HG02981 (cell line): ENCODE data around the gene LMF2.
"Not testable (repeated sequence)": the region's sequence is repeated elsewhere in the genome, so short reads cannot be mapped to it uniquely, and the experiment has no call there.

Experiments used
- ATAC-seq: cut with Tn5 transposase; IDR thresholded peaks from one replicate; pipeline ENCODE4 v1.9.1; 2021; ENCODE audit warnings: mild to moderate bottlenecking, moderate library complexity; ENCODE audit not compliant: unreplicated experiment

Gene LMF2, protein sequence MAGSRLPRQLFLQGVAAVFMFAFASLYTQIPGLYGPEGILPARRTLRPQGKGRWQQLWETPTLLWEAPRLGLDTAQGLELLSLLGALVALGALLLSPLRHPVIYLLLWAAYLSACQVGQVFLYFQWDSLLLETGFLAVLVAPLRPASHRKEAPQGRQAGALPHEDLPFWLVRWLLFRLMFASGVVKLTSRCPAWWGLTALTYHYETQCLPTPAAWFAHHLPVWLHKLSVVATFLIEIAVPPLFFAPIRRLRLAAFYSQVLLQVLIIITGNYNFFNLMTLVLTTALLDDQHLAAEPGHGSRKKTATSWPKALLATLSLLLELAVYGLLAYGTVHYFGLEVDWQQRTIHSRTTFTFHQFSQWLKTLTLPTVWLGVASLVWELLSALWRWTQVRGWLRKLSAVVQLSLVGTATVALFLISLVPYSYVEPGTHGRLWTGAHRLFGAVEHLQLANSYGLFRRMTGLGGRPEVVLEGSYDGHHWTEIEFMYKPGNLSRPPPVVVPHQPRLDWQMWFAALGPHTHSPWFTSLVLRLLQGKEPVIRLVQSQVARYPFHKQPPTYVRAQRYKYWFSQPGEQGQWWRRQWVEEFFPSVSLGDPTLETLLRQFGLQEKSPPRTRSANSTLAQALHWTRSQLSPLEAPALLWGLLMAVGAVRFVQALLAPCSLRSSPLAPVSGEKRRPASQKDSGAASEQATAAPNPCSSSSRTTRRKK

DNA sequence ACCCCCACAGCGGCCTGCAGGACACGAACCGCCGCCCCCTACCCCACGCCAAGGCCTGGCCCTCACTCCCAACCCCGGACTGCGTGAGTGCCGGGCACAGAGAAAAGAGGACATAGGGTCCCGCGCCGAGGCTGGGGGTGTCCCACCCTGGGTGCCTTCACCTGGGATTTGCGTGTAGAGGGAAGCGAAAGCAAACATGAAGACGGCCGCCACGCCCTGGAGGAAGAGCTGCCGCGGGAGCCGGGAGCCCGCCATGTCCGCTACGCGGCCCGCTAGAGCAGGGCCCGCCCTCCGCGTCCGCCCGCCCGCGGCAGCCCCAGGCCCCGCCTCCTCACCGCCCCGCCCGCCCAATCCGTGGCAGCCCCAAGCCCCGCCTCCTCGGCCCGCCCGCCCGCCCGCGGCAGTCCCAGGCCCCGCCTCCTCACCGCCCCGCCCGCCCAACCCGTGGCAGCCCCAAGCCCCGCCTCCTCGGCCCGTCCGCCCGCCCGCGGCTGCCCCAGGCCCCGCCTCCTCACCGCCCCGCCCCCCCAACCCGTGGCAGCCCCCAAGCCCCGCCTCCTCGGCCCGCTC is at the start of gene LMF2:
Gene LMF2 (minus strand): TSS at position 282 of the 570 bp plus-strand sequence. CDS start 27 bp downstream, at position 255.
- ATAC-seq = peak; percentile 46

DNA sequence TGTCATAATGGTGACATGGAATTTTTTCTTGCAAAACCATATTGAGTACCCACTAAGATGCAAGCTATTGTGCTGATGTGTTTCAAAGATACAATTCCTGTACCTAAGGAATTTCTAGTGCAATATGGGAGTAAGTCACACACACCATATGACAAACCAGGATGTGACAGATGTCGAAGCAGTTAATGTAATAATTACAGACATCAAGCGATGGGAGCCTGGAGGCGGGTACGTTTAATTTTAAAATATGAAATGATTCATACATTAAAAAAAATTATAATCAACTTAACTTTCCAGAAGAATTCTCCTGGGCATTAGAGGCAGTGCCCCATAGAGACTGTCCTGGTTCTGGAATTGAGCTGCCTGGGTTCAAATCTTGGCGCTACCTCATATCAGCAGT is 49.2 kb upstream of the LMF2 start:
- no peak for ATAC-seq

DNA sequence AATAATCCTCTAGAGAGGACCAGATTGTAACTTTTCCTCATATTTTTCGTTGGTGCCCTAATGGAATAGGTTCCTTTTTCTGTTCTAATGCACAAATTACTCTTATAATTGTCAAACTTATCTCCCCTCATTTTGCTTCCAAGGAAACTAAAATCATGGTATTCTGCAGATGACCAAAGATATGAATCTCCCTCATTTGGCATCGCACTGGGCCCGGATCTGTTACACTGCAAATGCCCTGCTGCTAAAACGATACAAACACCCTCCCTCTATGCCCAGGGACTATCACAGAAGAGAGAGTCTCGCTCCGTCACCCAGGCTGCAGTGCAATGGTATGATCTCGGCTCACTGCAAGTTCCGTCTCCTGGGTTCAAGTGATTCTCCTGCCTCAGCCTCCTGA is 45.8 kb upstream of the LMF2 start:
- no peak for ATAC-seq

DNA sequence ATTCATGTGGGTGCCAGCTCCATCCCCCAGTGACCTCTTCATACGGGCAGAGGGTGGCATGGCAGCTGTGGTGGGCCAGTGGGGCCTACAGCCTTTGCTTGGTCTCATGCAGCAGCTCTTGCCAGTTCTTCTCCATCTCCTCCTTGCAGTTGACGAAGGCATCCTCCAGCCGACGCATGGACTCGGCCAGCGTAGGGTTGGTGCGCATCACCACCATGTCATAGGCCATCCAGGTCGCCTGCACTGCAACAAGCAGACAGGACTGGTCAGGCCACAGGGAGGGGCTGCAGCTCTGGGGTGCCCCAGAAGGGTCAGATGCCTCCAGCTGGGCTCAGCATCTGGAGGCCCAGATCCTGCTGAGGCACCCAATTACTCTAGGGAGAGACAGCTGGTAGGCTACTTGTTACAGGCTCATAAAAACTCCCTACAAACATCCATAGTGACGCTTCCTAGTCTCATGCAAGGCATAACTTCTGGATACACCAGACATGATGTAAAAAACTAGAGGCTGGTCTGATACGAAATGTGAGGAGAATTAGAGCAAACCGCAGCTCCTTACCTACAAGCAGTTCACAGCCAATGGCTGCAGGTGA is 43.8 kb upstream of the LMF2 start:
- ATAC-seq = no peak

DNA sequence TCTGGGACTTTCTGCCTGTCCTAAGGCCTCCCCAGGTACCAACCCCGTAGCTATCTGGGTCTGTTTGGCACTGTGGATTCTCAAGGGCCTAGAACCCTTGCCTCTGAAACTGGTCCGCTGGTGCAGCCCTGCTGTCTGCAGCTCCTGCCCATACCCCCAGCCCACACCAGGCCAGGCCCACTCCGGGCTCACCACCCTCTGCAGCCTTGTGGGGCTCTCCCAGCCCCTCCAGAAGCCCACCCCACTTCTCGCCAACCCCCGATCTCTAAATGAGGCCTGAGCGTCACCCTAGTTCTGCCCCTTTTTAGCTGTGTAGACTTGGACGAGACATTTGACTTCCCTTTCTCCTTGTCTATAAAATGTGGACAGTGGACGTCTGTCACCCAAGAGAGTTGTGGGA is 42.9 kb upstream of the LMF2 start:
- ATAC-seq = no peak

DNA sequence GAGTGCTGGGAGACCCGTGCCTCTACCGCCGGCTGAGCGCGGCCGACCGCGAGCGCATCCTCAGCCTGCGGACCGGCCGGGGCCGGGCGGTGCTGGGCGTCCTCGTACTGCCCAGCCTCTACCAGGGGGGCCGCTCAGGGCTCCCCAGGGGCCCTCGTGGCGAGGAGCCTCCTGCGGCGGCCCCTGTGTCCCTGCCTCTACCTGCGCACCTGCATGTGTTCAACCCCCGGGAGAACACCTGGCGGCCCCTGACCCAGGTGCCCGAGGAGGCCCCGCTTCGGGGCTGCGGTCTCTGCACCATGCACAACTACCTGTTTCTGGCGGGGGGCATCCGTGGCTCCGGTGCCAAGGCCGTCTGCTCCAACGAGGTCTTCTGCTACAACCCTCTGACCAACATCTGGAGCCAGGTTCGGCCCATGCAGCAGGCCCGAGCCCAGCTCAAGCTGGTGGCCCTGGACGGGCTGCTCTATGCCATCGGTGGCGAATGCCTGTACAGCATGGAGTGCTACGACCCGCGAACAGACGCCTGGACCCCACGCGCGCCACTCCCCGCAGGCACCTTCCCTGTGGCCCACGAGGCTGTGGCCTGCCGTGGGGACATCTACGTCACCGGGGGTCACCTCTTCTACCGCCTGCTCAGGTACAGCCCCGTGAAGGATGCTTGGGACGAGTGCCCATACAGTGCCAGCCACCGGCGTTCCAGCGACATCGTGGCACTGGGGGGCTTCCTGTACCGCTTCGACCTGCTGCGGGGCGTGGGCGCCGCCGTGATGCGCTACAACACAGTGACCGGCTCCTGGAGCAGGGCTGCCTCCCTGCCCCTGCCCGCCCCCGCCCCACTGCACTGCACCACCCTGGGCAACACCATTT is 41.7 kb upstream of the LMF2 start:
- no peak for ATAC-seq

DNA sequence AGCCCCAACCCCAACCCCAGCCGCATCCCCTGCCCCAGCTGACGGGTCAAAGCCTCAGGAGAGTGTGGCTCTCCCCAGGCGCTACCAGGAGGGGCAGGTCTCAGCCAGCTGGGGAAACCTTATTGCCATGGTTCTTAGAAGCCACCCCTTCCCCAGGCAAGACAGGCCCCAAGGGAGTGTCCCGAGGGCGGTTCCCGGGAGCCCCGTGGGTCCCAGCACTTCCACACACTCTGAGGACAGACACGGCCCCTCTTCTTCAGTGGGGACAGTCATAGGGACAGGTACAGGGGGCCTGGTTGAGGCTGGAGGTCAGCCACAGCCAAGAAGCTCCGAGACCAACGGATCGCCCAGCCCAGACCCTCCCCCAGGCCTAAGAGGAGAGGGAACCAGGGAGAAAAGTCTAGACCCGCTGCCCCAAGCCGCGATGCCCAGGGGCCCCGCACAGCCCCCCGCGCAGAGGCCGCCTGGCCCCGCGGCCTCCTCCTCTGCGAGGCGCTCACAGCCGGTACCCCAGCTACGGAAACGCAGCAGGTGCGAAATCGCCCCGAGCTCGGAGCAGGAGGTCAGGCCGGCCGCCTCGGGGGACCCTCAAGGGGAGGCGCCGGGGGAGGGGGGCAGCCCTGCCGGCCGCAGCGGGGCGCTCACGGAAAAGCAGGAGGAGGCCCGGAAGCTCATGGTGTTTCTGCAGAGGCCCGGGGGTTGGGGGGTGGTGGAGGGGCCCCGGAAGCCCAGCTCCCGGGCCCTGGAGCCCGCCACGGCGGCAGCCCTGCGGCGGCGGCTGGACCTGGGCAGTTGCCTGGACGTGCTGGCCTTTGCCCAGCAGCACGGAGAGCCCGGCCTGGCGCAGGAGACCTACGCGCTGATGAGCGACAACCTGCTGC is 40.8 kb upstream of the LMF2 start:
- no peak for ATAC-seq

DNA sequence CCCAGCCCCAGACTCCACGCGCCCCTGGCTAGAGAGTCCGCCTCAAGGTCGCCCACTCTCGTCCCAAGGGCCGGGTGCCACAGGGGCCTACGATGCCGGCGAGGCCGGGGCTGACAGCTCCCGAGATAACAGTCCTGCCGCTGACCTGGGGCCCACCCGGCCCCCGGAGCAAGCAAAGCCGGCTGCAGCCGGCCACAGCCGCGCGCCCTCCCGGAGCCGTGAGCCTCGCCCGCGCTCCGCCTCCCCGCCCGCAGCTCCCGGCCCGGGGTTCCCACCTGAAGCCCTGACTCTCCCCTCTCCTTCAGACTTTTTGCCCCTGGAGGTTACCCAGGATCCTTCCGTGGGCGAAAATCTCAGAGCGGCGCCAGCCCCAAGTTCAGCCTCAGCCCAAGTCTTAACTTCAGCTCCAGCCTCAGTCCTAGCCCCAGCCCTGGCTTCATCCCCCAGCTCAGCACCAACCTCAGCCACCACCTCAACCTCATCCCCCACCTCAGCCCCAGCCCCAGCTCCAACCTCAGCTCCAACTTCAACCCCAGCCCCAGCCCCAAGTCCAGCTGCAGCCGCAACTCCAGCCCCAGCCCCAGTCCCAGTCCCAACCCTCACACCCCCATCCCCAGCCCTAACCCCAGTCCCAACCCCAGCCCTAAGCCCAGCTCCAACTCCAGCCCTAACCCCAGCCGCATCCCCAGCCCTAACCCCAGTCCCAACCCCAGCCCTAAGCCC is 39.9 kb upstream of the LMF2 start:
- no peak for ATAC-seq

DNA sequence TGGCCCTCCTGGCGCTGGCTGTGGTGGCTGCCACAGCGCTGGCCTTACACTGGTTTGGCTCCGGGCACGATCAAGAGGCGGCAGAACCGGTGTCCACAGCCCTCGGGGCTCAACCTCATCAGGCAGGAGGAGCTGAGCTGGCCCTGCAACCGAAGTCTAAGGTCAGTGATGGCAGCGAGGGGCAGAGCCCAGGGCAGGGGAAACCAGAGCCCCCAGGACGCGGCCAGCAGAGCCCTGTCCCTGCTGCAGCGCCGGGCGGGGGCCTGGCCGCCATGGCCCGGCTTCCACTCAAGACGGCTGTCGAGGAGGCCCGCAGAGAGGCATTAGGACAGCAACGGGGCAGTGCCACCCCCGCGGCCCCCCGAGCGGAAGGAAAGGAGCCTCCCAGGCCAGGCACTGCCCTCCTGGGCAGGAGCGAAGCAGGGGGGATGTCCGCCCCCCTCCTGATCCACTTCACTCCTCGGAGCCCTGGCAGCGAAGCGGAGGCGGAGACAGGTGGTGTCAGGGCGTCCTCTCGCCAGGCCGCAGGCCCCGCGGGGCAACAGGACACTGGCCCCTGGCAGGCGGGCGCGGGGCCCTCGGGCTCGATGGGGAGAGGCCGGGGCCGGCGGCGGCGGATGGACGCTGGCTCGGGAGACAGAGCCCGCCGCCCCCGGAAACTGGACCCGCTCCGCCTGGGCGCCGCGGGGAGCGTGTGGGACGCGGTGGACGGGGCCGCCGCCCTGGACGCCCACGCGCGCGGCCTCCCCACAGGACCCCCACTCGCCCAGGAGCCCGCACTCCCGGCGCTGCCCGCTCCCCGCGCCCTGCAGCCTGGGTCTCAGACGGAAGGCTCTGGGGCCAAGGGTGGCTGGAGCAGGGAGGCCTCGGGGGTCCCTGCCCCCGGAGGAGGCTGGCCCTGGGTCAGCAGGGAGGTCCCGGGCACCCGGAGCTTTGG is 39.1 kb upstream of the LMF2 start:
- ATAC-seq = no peak

DNA sequence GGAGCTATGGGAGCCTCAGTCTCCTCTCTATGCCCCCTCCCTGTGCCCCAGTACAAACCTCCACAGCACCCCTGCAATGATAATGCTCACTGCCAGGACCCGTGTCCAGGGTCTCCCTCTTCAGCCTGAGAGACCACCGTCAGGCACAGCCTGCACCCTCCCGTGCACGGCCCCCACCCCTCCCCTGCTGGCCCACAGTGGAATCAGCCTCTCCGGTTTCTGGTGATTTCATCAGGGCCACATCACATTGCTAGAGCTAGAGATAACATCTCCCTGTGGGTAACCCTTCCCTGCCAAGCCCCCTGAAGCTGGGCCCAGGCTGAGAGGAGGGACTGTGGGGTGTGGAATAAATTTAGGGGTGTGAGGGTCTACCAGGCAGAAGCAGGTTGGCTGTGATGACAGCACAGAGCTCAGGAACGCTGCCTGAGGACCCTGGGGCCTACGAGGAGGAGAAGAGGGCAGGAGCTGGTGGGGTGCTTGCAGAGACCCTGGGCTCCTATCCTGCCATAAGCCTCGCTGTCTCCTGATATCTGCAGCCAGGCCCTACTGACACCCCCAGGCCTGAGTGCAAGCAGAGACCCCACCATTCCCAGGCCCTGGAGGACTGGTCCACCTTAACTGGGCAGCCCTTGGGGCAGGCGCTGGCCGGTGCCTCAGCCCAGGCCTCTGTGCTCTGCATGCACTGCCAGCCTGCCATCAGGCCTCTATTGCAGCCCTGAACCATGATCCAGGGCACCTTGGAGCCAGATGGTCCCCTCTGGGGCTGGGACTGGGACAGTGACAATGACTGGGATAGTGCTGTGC is 38.2 kb upstream of the LMF2 start, which contains the start of gene KLHDC7B:
Gene KLHDC7B (plus strand): TSS at position 378 of the 804 bp plus-strand sequence. CDS start 345 bp downstream, at position 723.
- ATAC-seq = no peak

DNA sequence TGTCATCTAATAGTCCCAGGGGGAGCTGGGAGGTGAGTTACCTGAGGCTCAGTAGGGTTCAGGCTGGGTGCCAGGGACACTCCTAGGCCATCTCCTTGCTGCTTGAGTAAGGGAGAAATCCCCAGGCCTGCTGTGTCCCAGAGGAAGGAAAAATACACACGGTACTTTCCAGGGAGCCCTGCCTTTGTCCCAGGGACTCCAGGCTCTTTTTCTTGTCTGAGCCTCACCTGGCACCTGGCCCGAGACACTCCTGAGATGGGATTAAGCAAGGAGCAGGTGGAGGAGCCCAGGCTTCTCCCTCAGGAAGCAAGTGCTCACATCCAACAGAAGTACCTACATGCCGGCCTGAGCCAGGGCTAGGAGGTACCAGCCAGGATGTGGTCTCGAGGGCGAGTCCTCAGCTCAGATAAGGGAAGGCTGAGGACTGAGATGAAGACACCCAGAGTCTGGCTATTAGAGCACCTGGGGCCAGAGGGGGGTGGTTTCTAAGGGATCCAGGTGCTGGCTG is 37.3 kb upstream of the LMF2 start:
- no peak for ATAC-seq

DNA sequence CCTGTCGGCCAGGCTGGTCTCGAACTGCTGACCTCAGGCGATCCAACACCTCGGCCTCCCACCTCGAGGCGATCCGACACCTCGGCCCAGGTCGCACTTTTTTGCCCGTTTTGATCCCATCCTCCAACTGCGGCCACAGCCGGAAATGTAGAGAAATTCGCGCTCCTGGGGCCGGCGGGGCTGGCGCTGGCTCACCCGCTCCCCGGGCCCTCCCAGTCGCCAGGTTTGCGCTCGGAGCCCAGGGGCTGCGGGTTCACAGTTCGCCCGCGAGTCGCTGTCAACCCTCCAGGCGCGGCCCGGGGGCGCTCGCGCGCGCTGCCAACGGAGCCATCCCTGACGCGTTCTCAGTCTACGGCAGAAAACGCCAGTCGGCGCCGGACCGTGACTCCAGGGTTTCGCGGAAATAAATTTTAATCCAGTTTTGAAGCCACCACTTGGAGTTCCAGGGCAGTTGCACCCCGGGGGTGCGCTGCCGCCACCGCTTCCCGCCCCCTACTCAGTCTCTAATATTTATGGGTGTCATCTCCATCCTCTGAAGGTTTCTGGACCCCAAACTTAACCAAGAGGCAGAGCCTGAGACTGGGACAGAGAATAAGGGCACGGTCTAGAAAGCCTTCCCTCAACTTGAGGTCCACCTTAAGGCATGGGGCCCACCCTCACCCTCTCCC is 36.7 kb upstream of the LMF2 start:
- no peak for ATAC-seq

DNA sequence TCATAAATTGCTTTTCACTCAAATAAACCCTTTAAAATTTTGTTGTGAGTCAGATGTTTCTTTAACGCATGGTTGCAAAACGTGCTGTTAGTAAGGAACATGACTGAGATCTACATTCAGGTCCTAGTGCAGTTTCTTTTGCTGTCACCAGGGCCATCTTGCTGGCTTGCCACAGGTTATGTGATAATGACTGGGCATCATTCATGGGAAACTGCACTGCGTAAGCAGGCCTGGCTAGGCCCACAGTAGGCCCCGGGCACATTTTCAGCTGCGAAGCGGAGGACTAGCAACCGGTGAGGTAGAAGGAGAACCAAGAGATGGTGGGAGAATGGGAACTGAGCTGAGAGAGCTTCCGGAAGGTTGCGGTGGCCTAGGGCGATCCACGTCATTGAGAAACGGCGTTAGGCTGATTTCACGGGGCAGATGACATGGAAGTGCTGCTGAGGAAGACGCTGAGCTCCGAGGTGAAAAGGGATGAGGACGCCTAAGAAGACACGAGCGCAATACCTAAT is 35.0 kb upstream of the LMF2 start:
- ATAC-seq = no peak

DNA sequence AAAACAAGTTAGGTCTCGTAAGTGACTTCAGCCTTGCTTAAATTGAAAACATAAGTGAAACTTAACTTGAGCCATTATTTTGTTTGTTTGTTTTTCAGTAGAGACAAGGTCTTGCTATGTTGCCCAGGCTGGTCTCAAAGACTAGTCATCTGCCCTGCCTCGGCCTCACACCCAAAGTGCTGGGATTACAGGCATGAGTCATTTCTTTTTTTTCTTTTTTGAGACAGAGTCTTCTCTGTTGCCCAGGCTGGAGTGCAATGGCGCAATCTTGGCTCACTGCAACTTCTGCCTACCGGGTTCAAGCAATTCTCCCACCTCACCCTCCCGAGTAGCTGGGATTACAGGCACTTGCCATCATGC is 34.1 kb upstream of the LMF2 start:
- not testable (repeated sequence) for ATAC-seq

DNA sequence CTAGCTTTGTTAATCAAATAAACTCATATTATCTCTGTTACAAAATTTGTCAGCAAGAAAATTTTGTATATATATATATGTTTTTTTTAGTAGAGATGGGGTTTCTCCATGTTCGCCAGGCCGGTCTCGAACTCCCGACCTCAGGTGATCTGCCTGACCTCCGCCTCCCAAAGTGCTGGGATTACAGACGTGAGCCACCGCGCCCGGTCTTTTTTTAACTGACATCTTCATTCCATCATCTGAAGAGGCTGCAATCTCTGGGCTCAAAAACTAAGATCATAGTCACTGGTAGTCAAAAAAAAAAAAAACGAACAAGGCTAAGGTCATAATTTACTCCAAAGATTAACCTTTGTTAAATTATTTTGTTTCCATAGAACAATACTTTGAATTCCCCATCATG is 32.9 kb upstream of the LMF2 start:
- ATAC-seq = no peak

DNA sequence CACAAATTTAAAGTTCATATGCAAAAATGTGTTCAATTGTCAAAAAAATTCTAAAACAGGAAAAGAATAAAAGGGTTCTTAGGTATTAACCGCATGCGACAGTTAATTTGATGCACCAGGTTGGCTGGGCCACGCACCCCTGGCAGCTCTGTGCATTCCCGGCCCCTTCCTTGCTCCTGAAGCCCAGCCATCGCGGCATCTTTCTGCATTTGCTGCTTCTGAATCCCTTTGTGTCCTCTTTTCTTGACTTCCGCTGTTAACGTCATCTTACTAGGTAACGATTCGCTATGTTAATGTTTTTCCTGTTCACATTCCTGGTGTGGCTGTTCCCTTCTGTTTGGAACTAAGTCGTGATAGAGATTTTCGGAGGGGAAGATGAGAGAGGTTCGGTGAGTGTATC is 30.3 kb upstream of the LMF2 start:
- no peak for ATAC-seq
